GM19324 (cell line): Measurements from ENCODE around the gene GRHPR.
A peak's percentile ranks its signal among the peaks of the same experiment; 100 is the strongest.
"Not testable (repeated sequence)": the region's sequence is repeated elsewhere in the genome, so short reads cannot be mapped to it uniquely, and the experiment has no call there.

ENCODE experiments used
- ATAC-seq: cut with Tn5 transposase; IDR thresholded peaks from one replicate; pipeline ENCODE4 v1.9.1; 2021; ENCODE audit warnings: mild to moderate bottlenecking, moderate library complexity; ENCODE audit not compliant: unreplicated experiment, low FRiP score

GRHPR gene

GRCh38 chr9:37397948-37398347 lies 24.5 kb upstream of the GRHPR start:
- not testable (repeated sequence) for ATAC-seq

- no peak for ATAC-seq
These were observed 24.0 kb upstream of the GRHPR start for GRCh38 chr9:37398464-37399025.

DNA sequence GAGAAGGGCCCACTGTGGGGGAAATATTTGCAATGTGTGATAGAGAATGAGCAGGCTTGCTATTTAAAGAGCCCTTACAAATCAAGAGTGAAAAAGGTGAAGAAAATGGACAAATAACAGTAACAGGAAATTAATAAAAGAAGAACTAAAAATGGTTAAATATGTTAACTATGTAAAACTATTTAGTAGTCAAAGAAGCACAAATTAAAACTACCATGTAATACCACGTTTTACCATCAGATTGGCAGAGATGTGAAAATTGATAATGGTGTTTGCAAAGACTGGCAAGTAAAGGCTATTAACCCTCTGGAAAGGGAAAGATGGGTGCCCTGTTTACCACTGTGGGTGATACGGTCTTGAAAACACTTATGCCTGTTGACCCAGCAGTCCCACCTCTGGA lies 23.2 kb upstream of the GRHPR start:
- no peak for ATAC-seq

DNA sequence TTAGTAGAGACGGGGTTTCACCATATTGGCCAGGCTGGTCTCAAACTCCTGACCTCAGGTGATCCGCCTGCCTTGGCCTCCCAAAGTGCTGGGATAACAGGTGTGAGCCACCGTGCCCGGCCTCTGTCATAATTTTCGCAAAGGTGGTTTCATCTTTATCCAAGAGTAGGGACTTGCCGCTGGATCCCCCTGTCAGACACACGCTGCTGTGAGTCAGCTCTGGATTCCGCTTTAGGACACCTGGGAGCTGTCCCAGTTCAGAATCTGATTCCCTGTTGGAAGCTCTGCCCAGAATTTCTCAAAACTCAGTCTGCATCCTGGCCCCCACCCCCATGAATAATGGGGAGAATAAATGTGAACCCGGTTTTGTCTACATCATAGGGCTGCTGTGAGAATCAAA lies 17.9 kb upstream of the GRHPR start:
- no peak for ATAC-seq

DNA sequence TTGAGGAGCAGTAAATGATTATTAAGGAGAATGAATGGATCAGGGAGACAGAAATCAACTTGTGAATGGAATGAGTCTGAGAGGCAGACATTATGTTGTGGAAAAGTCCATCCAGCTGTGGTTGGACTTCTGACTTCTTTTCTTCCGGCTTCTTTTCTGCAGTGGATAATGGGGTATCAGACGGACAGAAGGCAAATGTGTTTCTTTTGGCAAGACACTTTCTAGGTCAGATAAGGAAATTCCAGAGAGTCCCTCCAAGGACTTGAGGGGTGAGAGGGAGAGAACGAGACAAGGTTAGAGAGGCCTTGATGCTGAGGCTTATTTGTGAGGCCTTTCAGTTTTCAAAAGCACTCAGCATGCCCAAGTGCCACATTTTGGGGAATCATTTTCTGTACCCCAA lies 17.1 kb upstream of the GRHPR start:
- no peak for ATAC-seq

- ATAC-seq: no peak
These were observed 16.6 kb upstream of the GRHPR start for GRCh38 chr9:37405764-37406380.

GRCh38 chr9:37406603-37407401 lies 15.7 kb upstream of the GRHPR start:
- no peak for ATAC-seq

- ATAC-seq: no peak
These were observed 15.0 kb upstream of the GRHPR start for GRCh38 chr9:37407468-37407867.

DNA sequence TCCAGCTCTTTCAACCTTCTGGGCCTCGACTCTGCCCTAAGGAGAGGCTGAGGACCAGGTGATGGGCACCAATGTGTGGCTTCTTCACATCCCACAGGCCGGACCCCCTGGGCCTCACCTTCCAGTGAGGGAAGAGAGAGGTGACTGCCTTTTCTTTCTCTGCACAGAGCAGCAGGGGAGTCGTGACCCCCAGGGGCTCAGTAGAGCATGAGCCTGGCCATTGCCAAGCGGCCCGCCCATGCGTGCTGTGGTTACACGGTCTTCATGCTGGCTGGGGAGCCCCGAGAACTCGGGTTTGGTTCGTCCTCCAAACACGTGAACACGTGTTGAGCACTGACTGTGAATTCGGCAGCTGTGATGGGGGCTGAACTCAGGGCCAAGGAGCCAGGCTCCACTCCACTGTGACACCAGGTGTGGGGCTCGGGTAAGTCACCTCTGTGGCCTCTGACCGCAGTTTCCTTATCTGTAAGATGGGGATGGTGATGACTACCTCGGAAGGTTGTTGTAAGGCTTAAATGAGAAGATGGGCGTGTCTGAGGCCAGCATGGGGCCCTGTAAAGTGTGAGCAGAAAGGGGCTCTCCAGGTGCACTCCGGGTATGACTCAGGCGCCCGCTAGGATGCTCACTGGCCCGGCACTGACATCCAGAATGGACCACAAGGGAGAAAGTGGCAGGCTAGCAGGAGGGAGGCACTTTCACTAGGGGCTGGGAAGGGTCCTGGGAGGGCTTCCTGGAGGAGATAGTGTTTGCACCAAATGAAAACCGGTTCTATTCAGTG lies 13.4 kb upstream of the GRHPR start:
- ATAC-seq: peak; percentile 91

- no peak for ATAC-seq
These were observed 12.1 kb upstream of the GRHPR start for GRCh38 chr9:37410354-37410861.

DNA sequence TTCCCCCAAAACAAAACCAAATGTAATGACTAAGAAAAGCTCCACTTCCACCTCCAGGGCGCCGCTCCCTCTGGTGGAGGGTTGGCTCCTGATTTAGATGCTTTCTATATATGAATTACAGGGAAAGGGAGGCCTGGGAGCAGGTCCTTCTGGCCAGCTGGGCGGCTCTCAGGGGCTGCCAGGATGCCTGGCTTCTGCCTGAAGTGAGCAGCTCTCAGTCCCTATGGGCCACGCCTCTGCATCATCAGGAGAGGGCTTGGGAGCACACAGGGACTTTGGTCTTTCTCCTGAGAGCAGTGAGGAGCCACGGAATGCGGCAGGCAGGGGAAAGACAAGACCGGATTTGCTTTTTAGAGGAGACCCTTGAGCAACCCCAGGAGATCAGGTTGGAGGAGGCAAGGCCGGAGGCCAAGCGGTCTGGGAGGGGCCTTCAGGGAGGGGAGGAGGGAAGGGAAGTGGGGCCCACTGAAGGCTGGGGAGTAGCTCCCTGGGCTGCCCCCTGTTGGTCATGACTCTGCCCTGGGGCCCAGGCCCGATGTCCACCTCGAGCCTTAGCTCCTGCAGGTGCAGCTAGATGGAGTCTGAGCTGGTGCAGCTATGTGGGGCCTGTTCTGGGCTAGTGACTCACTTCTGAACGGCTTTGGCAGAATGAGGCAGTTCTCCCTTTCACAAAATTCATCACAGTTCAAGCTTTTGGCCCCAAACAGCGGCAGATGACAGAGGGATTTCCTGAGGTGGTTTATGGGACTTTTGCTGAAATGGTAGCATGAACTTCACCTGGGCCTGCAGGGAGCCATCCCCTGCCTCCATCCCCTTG lies 11.3 kb upstream of the GRHPR start:
- no peak for ATAC-seq

DNA sequence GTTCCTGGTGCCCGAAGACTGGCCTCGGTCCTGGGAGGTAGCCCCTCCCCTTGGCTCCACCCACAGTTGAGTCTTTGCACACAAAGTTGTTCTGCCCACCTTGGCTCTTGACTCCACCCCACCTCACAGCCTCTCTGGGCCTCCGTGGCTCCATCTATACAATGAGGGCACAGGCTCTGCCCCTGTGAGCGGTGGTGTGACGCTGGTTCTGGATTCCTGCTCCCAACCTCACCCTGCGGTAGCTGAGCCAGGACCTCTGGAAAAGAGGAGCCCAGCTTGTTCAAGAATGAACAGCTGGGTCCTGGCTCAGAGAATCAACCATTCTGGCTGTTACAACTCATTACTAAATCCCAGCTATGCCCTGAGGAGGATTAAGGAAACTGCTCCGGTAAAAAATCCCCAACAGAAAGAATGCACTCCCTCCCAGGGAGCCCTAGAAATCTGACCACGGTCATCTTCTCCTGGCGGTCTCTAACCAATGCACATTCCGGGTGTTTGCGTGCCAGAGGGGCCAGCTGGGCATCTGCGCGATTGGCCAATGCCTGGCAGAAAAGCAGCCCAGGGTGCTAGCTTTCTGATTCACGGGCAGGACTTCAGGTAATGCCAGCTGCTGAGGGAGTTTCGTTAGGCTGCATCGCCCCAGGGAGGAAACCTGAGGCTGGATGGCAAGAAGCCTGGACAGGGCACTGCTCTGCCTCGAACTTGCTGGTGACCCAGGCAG lies 9.9 kb upstream of the GRHPR start:
- ATAC-seq: no peak

DNA sequence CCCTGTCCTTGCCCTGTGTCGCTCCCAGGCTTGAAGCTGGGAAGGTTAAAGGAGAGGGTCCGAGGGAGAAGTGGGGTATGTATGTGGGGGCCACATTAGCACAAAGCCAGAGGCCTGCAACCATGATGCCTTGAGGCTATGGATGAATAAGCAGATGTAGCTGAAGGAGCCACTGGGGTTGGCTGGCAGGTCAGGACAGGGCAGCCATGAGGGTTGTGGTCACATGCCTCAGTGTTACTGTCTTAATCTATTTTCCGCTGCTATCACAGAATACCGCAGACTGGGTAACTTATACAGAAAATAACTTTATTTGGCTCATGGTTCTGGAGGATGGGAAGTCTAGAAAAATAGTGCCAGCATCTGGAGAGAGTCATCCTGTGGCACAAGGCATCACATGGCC lies 9.2 kb upstream of the GRHPR start:
- ATAC-seq: no peak

GRCh38 chr9:37414503-37414943 lies 8.0 kb upstream of the GRHPR start:
- ATAC-seq: no peak

DNA sequence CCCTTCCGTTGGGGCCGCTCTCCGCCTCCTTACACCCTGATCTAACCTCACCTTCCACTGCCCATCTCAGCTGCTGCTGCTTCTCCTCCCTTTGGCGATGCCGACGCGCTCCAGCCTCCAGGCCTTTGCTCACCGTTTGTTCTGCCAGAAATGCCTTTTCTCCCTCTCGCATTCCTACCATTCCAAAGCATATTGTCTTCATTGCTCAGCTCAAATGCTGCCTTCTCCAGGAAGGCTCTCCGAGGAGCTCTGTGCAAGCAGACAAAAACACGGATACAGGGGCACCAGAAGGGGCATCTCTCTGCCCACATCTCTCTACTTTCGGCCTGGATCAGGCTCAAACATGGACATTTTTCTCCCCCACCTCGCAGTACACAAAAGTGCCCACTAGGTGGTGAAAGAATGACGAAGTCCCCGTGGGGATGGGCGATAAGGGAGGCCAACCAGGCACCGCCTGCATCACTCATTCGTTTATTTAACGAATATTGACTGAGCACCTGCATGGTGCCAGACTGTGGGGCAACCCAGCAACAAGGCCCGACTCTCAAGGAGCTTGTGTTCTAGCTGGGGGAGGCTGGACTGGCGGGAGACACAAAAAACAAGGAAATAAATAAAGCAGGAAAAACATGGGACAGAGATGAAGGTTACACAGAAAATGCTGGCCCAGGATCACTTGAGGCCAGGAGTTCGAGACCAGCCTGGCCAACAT lies 7.3 kb upstream of the GRHPR start:
- ATAC-seq: no peak

DNA sequence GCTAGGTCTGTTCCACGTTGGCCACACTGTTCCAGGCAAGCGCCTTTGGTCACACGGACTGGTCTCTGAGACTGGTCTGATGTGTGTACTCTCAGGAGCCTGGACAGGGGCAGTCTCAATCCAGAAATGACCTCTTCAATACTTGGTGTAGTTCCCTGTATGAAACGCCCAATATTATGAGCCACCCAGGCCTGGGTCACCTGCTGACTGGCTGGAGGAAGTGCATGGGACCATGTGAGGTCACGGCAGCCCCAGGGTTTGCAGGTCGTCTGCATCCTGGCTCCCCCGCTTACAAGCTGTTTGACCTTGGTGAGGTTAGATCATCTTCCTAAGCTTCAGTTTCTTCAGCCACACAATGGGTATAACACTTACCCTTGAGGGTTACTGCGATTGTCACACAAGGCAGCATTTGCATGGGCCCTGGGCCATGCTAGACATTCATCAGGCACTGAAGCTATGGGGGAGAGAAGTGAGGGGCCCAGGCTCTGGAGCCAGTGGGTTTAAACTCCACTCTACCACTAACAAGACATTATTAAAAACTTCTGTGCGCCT lies 5.2 kb upstream of the GRHPR start:
- ATAC-seq: no peak

- ATAC-seq: no peak
These were observed 4.5 kb upstream of the GRHPR start for GRCh38 chr9:37417857-37418618.

GRCh38 chr9:37419204-37419603 lies 3.3 kb upstream of the GRHPR start:
- no peak for ATAC-seq
